Stimulated activated CD4-positive, alpha-beta T cell treated with anti-CD3 and anti-CD28 coated beads, Interleukin-12 subunit alpha, Interleukin-12 subunit beta, amount 100 ng/mL, for 4 hours (primary cell): ENCODE results near the gene PKD1.

Experiments used
- DNase-seq: peaks from one replicate; pipeline ENCODE4 v3.0.0-alpha.2; 2020

The PKD1 gene

GRCh38 chr16:2167068-2167638 is 31.5 kb upstream of the PKD1 start:
- DNase-seq: no peak

GRCh38 chr16:2166263-2167067 is 30.8 kb upstream of the PKD1 start:
- no peak for DNase-seq

GRCh38 chr16:2165861-2166260 is 30.2 kb upstream of the PKD1 start:
- no peak for DNase-seq

- DNase-seq: no peak
Measured at GRCh38 chr16:2163211-2163881, 27.6 kb upstream of the PKD1 start.

GRCh38 chr16:2162676-2163118 is 27.0 kb upstream of the PKD1 start:
- DNase-seq: no peak

GRCh38 chr16:2161911-2162310 is 26.2 kb upstream of the PKD1 start:
- no peak for DNase-seq

GRCh38 chr16:2160915-2161551 is 25.3 kb upstream of the PKD1 start:
- DNase-seq: no peak

GRCh38 chr16:2159175-2159838 is 23.6 kb upstream of the PKD1 start:
- DNase-seq: no peak

- DNase-seq: no peak
Measured at GRCh38 chr16:2158262-2158638, 22.6 kb upstream of the PKD1 start.

GRCh38 chr16:2157480-2158261 is 22.0 kb upstream of the PKD1 start:
- DNase-seq: no peak

- no peak for DNase-seq
Measured at GRCh38 chr16:2156849-2157224, 21.1 kb upstream of the PKD1 start.

- DNase-seq: no peak
Measured at GRCh38 chr16:2155977-2156848, 20.5 kb upstream of the PKD1 start.

GRCh38 chr16:2155091-2155950 is 19.6 kb upstream of the PKD1 start, which contains the start of gene TRAF7:
Gene TRAF7 (plus strand): TSS chr16:2155782. CDS start chr16:2163921, 8,139 bp downstream.
- DNase-seq: peak; percentile 94

- DNase-seq: peak; percentile 45
Measured at GRCh38 chr16:2154533-2155090, 18.9 kb upstream of the PKD1 start.

- DNase-seq: peak; percentile 32
Measured at GRCh38 chr16:2152695-2153506, 17.2 kb upstream of the PKD1 start.

GRCh38 chr16:2151188-2152091 is 15.7 kb upstream of the PKD1 start:
- peak; percentile 22 for DNase-seq

- DNase-seq: peak; percentile 40
Measured at GRCh38 chr16:2150418-2151187, 14.9 kb upstream of the PKD1 start.
